ENCODE results near the gene IFI30.

Gene IFI30

DNA sequence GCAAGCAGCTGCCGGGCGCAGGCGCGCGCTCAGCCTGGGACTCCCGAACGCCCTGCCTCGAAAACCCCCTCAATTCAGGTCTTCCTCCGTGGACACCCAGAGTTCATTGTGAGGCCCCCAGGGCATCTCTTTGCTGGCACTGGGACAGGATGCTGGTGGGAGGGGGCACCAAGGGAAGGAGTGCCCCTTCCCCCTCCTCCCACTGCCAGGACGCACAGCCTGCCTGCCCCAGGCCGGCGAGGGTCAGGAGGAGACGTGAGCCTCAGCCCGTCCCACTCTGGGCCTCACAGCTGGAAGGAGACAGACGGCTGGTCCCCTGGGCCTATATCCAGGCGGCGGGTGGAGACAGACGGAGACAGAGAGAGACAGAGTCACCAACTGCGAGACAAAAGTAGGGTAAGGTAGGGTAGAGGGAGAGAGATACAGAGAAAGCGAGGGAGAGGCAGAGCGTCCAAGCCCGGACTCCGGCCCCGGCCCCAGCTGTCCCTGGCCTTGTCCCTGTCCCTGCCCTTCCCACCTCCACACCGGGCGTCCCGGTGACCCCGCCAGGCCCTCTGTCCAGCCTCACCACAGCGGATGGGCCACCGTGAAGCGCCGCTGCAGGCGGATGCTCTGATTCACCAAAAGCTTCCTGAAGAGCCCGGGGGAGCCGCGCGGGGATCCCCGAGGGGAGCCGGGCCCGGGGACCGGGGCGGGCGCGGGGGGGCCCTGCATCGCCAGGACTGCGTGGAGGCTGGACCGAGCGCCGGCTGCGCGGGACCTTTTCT is 52.3 kb downstream of the IFI30 start, which contains the start of gene PDE4C:
PDE4C (minus strand) TSS at position 737 of the 767 bp plus-strand sequence; CDS start at position 714, 23 bp downstream.
- DNase-seq = peak; percentile 36

DNA sequence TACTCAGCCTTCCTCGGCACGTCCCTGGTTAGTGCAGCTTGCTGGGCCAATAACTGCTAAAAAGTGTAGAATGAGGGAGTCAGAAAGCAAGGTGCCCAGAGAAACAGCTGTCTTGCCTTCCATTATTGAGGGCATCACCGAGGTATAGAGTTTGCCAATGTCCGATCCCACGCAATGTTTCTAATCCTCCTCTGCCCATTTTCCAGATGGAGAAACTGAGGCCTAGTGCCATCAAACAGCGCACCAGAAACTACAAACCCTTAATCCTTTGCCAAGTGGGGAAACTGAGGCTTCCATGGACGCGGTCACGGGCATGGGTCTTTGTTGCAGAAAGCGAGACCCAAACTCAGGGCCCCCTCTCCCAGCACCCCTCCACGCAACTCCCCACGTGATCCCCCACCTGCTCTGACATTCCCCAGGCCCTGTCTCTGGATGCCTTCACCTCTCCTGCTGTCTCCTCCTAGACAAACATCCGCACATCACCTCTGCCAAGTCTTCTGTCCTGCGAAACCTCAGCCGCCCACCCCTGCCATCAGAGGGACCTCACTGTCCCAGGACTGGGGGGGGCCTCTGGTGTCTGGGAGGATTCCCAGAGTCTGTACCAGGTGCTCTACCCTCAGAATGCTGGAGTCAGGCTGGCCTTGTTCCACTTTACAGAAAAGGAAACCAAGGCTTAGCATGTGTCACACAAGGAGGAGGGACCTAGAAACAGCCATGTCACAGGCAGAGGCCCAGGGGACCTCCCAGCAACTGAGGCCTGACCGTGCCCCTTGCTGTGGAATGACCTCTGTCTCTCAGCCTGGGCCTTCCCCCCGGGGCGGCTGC is 53.6 kb downstream of the IFI30 start:
- no peak for DNase-seq
